Upper lobe of left lung (tissue), 6 donors: ENCODE results near the gene DLX3. TPM values are rescaled to one million over a fixed set of nuclear protein-coding genes. Genes with fewer than 3 reads are reported as not detected.

Experiments
- ATAC-seq, 2 donors: fragments of 200-7000 bp; cut with Tn5 transposase; one replicate each; pipeline ENCODE4 v1.9.1; 2022; ENCODE audit warnings: mild to moderate bottlenecking in 2 of 2, moderate library complexity in 2 of 2; ENCODE audit not compliant: low FRiP score in 2 of 2
- DNase-seq, 2 donors: peaks; one replicate each; pipeline ENCODE4 v3.0.0-alpha.2; 2019 to 2020
- H3K27ac ChIP-seq, 4 donors: fragments of 200-600 bp; sonication (generic); one replicate each; pipeline ENCODE4 v1.5.1; 2016 to 2019
- H3K27me3 ChIP-seq, 4 donors: fragments of 200-600 bp; sonication (generic); one replicate each; pipeline ENCODE4 v1.5.1; 2017 to 2019
- H3K36me3 ChIP-seq, 4 donors: fragments of 200-600 bp; sonication (generic); one replicate each; pipeline ENCODE4 v1.5.1; 2016 to 2019
- H3K4me1 ChIP-seq, 4 donors: fragments of 200-600 bp; sonication (generic); one replicate each; pipeline ENCODE4 v1.5.1; 2018 to 2019
- H3K4me3 ChIP-seq, 4 donors: fragments of 200-600 bp; sonication (generic); one replicate each; pipeline ENCODE4 v1.5.1; 2017 to 2019; ENCODE audit warnings: mild to moderate bottlenecking in 2 of 4, moderate library complexity in 1 of 4
- H3K9me3 ChIP-seq, 4 donors: fragments of 200-600 bp; sonication (generic); one replicate each; pipeline ENCODE4 v1.5.1; 2018 to 2019
- CTCF ChIP-seq, 6 experiments: fragments of 450-650 bp in 4 of 6; fragments of 200-600 bp in 2 of 6; sonication (generic) in 2 of 6; IDR thresholded peaks; one replicate each; pipeline ENCODE4 v1.5.1; 2016 to 2019; ENCODE audit warnings: antibody characterized with exemption in 6 of 6
- EP300 ChIP-seq, 4 donors: sonication (generic); formaldehyde crosslinking; IDR thresholded peaks; one replicate each; pipeline ENCODE4 v1.5.1; 2017; ENCODE audit warnings: antibody characterized with exemption in 4 of 4, control low read depth in 2 of 4
- POLR2A ChIP-seq, 4 donors: fragments of 450-650 bp; IDR thresholded peaks; one replicate each; pipeline ENCODE4 v1.5.1; 2016 to 2017; ENCODE audit warnings: antibody characterized with exemption in 4 of 4, mild to moderate bottlenecking in 2 of 4
- POLR2AphosphoS5 ChIP-seq, 2 donors: sonication (generic); formaldehyde crosslinking; IDR thresholded peaks; one replicate each; pipeline ENCODE4 v1.5.1; 2017; ENCODE audit warnings: antibody characterized with exemption in 2 of 2
- WGBS, 2 donors: methylation state at CpG; one replicate each; pipeline ENCODE4 v1.1.5; 2017 to 2018; 5-methylcytosine and 5-hydroxymethylcytosine counted together
- total RNA-seq, 6 donors: library from RNA; depleted of rRNA in 4 of 6; stranded (reverse); fragments of >200 nt in 4 of 6; gene quantifications; one replicate each; pipeline versions ENCODE4 v1.1.0 to v1.2.1, GENCODE V29; 2016 to 2021
- donor health status: DM: no; HTN: no; CAD: no; lungs with moderate emphysema.
- donor health status: DM: no; HTN: yes; CAD: no; lungs with severe emphysema.

DLX3 gene
- total RNA-seq, 6 donors from 2014 or later, result 0.20 to 0.91 (median 0.54) TPM; not detected in 2

DNA sequence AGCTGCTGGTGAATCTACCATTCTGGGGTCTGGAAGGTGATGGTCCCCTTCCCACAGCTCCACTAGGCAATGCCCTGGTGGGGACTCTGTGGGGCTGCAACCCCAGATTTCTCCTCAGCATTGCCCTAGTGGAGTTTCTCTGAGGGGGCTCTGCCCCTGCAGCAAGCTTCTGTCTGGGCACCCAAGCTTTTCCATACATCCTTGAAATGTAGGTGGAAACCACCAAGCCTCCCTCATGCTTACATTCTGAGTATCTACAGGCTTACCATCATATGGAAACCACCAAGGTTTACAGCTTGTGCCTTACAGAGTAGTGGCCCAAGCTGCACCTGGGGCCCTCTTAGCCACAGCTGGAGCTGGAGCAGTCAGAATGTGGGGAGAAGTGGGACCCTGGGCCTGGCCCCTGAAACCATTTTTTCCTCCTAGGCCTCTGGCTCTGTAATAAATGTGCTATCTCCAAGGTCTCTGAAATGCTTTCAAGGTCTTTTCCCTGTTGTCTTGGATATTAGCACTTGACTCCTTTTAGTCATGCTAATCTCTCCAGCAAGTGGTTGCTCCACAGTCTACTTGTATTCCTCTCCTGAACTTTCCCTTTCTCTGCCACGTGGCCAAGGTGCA, 19.6 kb upstream of the DLX3 start:
- ATAC-seq (no peak), DNase-seq (no peak)
- H3K9me3 ChIP-seq, result peaks cover 0 to 10% (median 4%) of the 10 kb centered on the region in 4 donors
- 19 to 27% methylated on average over 1 of the region's 1 CpG for WGBS, 2 donors
- no peak overlapping the region for H3K4me3 ChIP-seq
- H3K27ac ChIP-seq, result no peak overlapping the region
- H3K36me3 ChIP-seq, result no peaks in the 10 kb centered on the region
- H3K27me3 ChIP-seq, result no peaks in the 10 kb centered on the region
- no peak for TF ChIP-seq CTCF (IDR thresholded peaks at IDR 0.05)
- TF ChIP-seq POLR2AphosphoS5 (IDR thresholded peaks at IDR 0.05), result no peak
- no peak for TF ChIP-seq POLR2A (IDR thresholded peaks at IDR 0.05)
- TF ChIP-seq EP300 (IDR thresholded peaks at IDR 0.05), result no peak
- no peaks in the 10 kb centered on the region for H3K4me1 ChIP-seq

GRCh38 chr17:50013079-50013478, 18.1 kb upstream of the DLX3 start:
- no peaks in the 10 kb centered on the region for H3K36me3 ChIP-seq
- WGBS, 2 donors, result 62 to 94% methylated on average over 2 of the region's 2 CpGs
- H3K4me1 ChIP-seq, result no peaks in the 10 kb centered on the region
- DNase-seq, result no peak
- no peaks in the 10 kb centered on the region for H3K27me3 ChIP-seq
- H3K27ac ChIP-seq, result no peak overlapping the region
- H3K9me3 ChIP-seq, result peaks cover 0 to 13% (median 10%) of the 10 kb centered on the region in 4 donors
- TF ChIP-seq POLR2AphosphoS5 (IDR thresholded peaks at IDR 0.05), result no peak
- no peak for TF ChIP-seq POLR2A (IDR thresholded peaks at IDR 0.05)
- TF ChIP-seq CTCF (IDR thresholded peaks at IDR 0.05), result no peak
- no peak for TF ChIP-seq EP300 (IDR thresholded peaks at IDR 0.05)
- H3K4me3 ChIP-seq, result no peak overlapping the region
- no peak for ATAC-seq

DNA sequence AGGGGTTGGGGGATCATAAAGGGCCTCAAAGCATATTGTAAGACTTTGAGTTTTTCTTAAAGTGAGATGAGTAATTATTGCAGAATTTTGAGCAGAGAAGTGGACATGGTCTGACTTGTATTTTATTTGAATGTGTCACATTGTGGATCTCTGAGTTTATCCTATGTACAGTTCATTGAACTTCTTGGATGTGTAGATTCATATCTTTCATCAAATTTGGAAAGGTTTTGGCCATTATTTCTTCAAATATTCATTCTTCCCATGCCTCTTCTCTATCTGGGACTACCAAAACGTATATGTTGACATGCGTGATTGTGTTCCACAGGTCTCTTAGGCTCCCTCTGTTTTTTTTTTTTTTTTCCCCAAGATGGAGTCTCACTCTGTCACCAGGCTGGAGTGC, 14.3 kb upstream of the DLX3 start:
- TF ChIP-seq EP300 (IDR thresholded peaks at IDR 0.05) (no peak), POLR2AphosphoS5 (IDR thresholded peaks at IDR 0.05) (no peak), CTCF (IDR thresholded peaks at IDR 0.05) (no peak), POLR2A (IDR thresholded peaks at IDR 0.05) (no peak)
- no peak for ATAC-seq
- H3K27ac ChIP-seq, result no peak overlapping the region
- no peaks in the 10 kb centered on the region for H3K27me3 ChIP-seq
- whole genome bisulfite sequencing, 2 donors, result 84 to 85% methylated on average over 2 of the region's 2 CpGs
- H3K9me3 ChIP-seq, result peaks cover 0 to 13% (median 10%) of the 10 kb centered on the region in 4 donors
- DNase-seq, result no peak
- H3K4me3 ChIP-seq, result no peak overlapping the region
- no peaks in the 10 kb centered on the region for H3K4me1 ChIP-seq
- no peaks in the 10 kb centered on the region for H3K36me3 ChIP-seq

DNA sequence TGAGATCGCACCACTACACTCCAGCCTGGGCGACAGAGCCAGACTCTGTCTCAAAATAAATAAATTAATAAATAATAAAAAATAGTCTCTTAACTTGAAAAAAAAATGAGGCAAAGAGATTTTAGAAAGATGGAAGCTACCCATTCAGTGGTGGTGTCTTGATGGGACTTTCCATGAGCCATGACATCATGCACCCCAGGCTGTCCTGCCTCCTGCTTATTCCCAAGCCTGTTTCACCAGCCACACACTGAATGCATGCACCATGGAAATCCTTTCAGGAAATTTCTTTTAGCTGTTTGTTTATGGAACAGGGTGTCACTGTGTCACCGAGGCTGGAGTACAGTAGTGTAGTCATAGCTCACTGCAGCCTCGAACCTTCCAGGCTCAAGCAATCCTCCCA, 8.9 kb upstream of the DLX3 start:
- no peaks in the 10 kb centered on the region for H3K36me3 ChIP-seq
- WGBS, 2 donors, result 69 to 81% methylated on average over 4 of the region's 4 CpGs
- no peak overlapping the region for H3K27ac ChIP-seq
- no peak for TF ChIP-seq POLR2A (IDR thresholded peaks at IDR 0.05)
- no peak for TF ChIP-seq POLR2AphosphoS5 (IDR thresholded peaks at IDR 0.05)
- TF ChIP-seq CTCF (IDR thresholded peaks at IDR 0.05), result no peak
- TF ChIP-seq EP300 (IDR thresholded peaks at IDR 0.05), result no peak
- peaks cover 0 to under 1% (median 0%) of the 10 kb centered on the region in 4 donors for H3K9me3 ChIP-seq
- H3K4me1 ChIP-seq, result no peaks in the 10 kb centered on the region
- DNase-seq (no peak), ATAC-seq (no peak)
- no peak overlapping the region for H3K4me3 ChIP-seq
- peaks cover 0 to 6% (median 0%) of the 10 kb centered on the region in 4 donors for H3K27me3 ChIP-seq
